Esophagus muscularis mucosa (tissue), 3 donors: ENCODE measurements around the gene ERBB4.

Source experiments
- POLR2A ChIP-seq: fragments of 450-650 bp; IDR thresholded peaks from one replicate; pipeline ENCODE4 v1.6.1; 2017; ENCODE audit warnings: antibody characterized with exemption, moderate library complexity, mild to moderate bottlenecking, low read depth
- POLR2AphosphoS5 ChIP-seq, 2 donors: sonication (generic); formaldehyde crosslinking; IDR thresholded peaks; one replicate each; pipeline ENCODE4 v1.6.1; 2017; ENCODE audit warnings: antibody characterized with exemption in 2 of 2
- TF ChIP-seq, protein P1 (sequence below), 3 experiments: fragments of 200-600 bp in 2 of 3; fragments of 450-650 bp in 1 of 3; sonication (generic) in 2 of 3; IDR thresholded peaks; one replicate each; pipeline ENCODE4 v1.5.1; 2017 to 2019; ENCODE audit warnings: antibody characterized with exemption in 3 of 3, mild to moderate bottlenecking in 2 of 3, moderate library complexity in 1 of 3

DNA sequence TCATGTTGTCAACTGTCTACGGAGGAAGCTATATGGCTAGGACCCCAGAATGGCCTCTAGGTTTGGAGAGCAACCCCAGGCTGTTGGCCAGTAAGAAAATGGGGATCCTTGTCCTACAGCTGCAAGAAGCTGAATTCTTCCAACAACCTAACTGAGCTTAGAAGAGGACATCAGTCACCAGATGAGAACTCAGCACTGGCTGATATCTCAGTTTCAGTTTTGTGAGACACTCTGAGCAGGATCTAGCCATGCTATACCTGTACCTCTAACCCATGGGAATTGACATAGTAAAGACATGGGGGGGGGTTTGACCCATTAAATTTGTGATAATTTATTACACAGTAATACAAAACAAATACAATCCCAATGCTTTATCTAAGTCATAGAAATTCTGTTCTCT is 312.5 kb downstream of the ERBB4 start:
- TF ChIP-seq, protein P1, sequence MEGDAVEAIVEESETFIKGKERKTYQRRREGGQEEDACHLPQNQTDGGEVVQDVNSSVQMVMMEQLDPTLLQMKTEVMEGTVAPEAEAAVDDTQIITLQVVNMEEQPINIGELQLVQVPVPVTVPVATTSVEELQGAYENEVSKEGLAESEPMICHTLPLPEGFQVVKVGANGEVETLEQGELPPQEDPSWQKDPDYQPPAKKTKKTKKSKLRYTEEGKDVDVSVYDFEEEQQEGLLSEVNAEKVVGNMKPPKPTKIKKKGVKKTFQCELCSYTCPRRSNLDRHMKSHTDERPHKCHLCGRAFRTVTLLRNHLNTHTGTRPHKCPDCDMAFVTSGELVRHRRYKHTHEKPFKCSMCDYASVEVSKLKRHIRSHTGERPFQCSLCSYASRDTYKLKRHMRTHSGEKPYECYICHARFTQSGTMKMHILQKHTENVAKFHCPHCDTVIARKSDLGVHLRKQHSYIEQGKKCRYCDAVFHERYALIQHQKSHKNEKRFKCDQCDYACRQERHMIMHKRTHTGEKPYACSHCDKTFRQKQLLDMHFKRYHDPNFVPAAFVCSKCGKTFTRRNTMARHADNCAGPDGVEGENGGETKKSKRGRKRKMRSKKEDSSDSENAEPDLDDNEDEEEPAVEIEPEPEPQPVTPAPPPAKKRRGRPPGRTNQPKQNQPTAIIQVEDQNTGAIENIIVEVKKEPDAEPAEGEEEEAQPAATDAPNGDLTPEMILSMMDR (IDR thresholded peaks at IDR 0.05), result no peak
- TF ChIP-seq POLR2A (no peak), POLR2AphosphoS5 (IDR thresholded peaks at IDR 0.05) (no peak)
